ENCODE data around the gene CFAP61. TPM values are rescaled to one million over a fixed set of nuclear protein-coding genes. Genes with fewer than 3 reads are reported as not detected.

Gene CFAP61
- total RNA-seq, 3 donors from 2014 or later = 0.33 to 2.4 (median 0.59) TPM

DNA sequence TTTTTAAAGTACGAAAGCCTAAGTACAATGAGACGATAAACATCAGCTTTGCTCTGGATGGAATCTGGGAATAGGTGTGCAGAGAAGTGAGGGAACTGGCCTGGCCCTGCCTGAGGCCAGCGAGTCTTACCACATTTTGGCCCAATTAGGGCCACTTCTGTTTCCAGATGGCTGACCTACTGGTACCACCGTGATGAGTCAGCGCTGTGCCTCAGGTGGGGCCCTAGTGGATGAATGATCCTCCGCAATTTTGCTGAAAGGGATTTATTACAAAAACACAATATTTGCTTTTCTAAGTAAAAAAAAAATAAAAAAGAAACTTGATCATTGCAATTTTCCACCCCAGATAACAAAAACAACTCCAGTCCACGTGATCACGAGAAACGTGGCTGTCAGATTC, 338.1 kb downstream of the CFAP61 start:
- H3K4me3 ChIP-seq = no peak overlapping the region
- no peaks in the 10 kb centered on the region for H3K4me1 ChIP-seq
- intact Hi-C loops (cut with DNase I; ENCODE audit: low total_unique reads) = no loop called here
- TF ChIP-seq POLR2A (IDR thresholded peaks at IDR 0.05) (no peak), POLR2AphosphoS5 (IDR thresholded peaks at IDR 0.05) (no peak)
- TF ChIP-seq, protein P1, sequence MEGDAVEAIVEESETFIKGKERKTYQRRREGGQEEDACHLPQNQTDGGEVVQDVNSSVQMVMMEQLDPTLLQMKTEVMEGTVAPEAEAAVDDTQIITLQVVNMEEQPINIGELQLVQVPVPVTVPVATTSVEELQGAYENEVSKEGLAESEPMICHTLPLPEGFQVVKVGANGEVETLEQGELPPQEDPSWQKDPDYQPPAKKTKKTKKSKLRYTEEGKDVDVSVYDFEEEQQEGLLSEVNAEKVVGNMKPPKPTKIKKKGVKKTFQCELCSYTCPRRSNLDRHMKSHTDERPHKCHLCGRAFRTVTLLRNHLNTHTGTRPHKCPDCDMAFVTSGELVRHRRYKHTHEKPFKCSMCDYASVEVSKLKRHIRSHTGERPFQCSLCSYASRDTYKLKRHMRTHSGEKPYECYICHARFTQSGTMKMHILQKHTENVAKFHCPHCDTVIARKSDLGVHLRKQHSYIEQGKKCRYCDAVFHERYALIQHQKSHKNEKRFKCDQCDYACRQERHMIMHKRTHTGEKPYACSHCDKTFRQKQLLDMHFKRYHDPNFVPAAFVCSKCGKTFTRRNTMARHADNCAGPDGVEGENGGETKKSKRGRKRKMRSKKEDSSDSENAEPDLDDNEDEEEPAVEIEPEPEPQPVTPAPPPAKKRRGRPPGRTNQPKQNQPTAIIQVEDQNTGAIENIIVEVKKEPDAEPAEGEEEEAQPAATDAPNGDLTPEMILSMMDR (IDR thresholded peaks at IDR 0.05) = no peak
- no peaks in the 10 kb centered on the region for H3K27me3 ChIP-seq
- no peaks in the 10 kb centered on the region for H3K36me3 ChIP-seq
- no peak overlapping the region for H3K27ac ChIP-seq
- DNase-seq (ENCODE audit: low spot score in 2 of 2) = no peak
- H3K9me3 ChIP-seq = no peaks in the 10 kb centered on the region

DNA sequence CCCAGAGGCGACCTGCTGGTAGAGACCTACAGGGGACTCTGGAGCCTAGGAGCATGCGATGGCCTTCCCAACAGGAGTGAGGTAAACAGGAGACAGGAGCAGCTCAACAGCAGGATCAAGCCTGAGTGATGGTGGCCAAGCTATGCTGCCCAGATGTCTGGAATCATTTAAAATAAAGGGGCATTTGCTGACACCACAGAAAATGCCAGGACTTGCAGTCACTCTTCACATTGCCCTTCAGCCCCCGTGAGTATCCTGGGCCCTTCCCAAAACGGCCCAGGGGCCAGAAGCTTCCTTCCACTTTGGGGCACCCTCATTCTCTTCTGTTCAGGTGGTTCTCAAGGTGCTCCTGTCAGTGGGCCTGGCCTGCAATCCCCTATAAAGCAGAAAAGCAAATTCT, 338.8 kb downstream of the CFAP61 start:
- no peaks in the 10 kb centered on the region for H3K36me3 ChIP-seq
- H3K27me3 ChIP-seq = no peaks in the 10 kb centered on the region
- TF ChIP-seq, protein P1 (IDR thresholded peaks at IDR 0.05) = no peak
- TF ChIP-seq POLR2A (IDR thresholded peaks at IDR 0.05) (no peak), POLR2AphosphoS5 (IDR thresholded peaks at IDR 0.05) (no peak)
- H3K4me1 ChIP-seq = no peaks in the 10 kb centered on the region
- H3K4me3 ChIP-seq = no peak overlapping the region
- no peaks in the 10 kb centered on the region for H3K9me3 ChIP-seq
- H3K27ac ChIP-seq = no peak overlapping the region
- DNase-seq (ENCODE audit: low spot score in 2 of 2) = no peak
- intact Hi-C loops (cut with DNase I; ENCODE audit: low total_unique reads) = no loop called here

DNA sequence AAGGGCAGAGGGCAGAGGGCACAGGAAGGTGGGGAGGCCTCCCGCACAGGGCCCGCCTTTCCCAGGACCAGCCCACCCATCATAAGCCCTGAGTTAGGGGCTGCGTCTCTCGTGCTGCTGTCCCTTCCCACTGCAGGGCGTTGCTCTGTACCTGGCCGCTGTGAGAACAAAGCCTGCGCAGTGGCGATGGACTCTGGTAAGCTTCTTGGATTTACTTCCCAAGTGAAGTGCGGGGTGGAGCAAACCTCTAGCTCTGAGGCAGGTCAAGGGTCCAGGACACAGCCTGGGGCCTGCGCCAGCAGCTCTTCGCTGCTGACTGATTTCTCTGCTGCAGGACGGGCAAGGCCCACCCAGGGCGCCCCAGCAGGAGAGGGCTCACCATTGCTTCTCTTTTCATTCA, 339.4 kb downstream of the CFAP61 start:
- no peaks in the 10 kb centered on the region for H3K9me3 ChIP-seq
- no peak for DNase-seq (ENCODE audit: low spot score in 2 of 2)

DNA sequence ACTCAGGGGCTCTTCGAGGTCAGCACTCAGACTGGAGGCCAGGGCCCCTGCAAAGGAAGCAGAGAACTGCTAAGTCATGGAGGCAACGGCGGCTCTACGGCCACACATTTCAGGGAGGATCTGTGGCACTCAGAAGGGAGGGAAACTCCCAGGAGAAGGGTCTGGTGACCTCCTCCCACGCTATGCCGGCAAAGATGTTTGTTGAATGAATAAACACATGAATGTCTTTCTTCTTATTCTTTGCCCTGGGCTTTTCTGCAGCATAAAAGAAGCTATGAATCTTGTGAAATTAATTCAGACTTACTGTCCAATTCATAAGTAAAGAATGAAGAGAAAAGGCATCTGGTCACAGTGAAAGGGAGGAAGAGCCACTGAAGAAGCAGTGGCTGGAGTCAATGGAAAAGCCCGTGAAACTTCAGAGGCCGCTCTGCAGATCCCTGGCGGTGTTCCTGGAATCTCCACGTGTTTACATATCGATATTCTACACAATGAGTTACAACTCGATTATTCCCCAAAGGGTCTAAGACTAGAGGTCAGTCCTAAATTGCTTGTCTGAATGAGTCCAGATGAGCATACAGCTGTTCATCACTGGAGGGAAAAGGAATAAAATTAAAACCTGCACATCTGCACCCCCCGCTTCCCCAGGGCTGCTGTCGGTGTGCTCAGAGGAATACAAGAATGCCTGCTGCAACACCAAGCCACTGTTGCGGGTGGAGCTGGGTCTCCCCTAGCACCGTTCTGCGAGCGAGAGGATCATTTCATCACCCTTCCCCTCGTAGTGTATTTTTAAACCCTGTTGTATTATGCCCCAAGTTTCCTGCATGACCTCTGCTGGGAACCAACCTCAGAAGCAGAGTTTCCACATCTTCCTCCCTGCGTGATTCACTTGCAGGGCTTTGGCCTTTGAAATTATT, 341.1 kb downstream of the CFAP61 start:
- no peaks in the 10 kb centered on the region for H3K27me3 ChIP-seq
- intact Hi-C loops (cut with DNase I; ENCODE audit: low total_unique reads) = no loop called here
- no peaks in the 10 kb centered on the region for H3K36me3 ChIP-seq
- H3K9me3 ChIP-seq = no peaks in the 10 kb centered on the region
- no peak overlapping the region for H3K27ac ChIP-seq
- no peaks in the 10 kb centered on the region for H3K4me1 ChIP-seq
- no peak for DNase-seq (ENCODE audit: low spot score in 2 of 2)
- TF ChIP-seq POLR2A (IDR thresholded peaks at IDR 0.05) (no peak), POLR2AphosphoS5 (IDR thresholded peaks at IDR 0.05) (no peak)
- TF ChIP-seq, protein P1 (IDR thresholded peaks at IDR 0.05) = no peak
- no peak overlapping the region for H3K4me3 ChIP-seq

More for the DNA sequence above, 339.4 kb downstream of the CFAP61 start:
- Histone ChIP-seq H3K27me3 (no peaks in the 10 kb centered on the region), H3K4me3 (no peak overlapping the region), H3K36me3 (no peaks in the 10 kb centered on the region), H3K4me1 (no peaks in the 10 kb centered on the region), H3K27ac (no peak overlapping the region)
- TF ChIP-seq, protein P1 (IDR thresholded peaks at IDR 0.05) = no peak
- TF ChIP-seq POLR2AphosphoS5 (IDR thresholded peaks at IDR 0.05) (no peak), POLR2A (IDR thresholded peaks at IDR 0.05) (no peak)
- intact Hi-C loops (cut with DNase I; ENCODE audit: low total_unique reads) = no loop called here

DNA sequence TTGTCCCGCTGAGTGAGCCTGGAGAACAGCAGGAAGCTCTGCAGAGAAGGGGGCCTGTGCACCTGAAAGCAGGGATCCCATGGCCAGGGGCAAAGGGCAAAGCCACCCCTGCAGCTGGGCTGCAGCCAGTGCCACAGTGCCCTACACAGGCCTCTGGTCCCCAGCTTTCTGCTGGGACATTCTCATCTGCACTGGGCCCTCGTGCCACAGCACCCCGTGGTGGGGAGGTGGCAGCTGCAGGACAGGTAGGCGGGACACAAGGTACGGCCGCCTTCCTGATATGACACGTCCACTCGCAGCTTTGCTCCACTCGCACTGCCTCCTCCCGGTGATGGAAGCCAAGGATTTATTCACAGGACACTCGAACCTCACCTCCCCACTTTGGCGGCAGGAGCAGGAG, 342.8 kb downstream of the CFAP61 start:
- Histone ChIP-seq H3K36me3 (no peaks in the 10 kb centered on the region), H3K27ac (no peak overlapping the region), H3K27me3 (no peaks in the 10 kb centered on the region), H3K4me3 (no peak overlapping the region), H3K9me3 (no peaks in the 10 kb centered on the region), H3K4me1 (no peaks in the 10 kb centered on the region)
- DNase-seq (ENCODE audit: low spot score in 2 of 2) = no peak
- TF ChIP-seq, protein P1 (IDR thresholded peaks at IDR 0.05) = no peak
- no peak for TF ChIP-seq POLR2A (IDR thresholded peaks at IDR 0.05)
- intact Hi-C loops (cut with DNase I; ENCODE audit: low total_unique reads) = no loop called here

All from breast epithelium (tissue), 4 donors.